GM12878 (cell line): Measurements from ENCODE around the gene SPATS1. TPM values are rescaled to one million over a fixed set of nuclear protein-coding genes. Genes with fewer than 3 reads are reported as not detected.

Source experiments
- ATAC-seq: fragments of 200-7000 bp; cut with Tn5 transposase; 3 replicates; pipeline ENCODE4 v1.9.1; 2020; ENCODE audit warnings: mild to moderate bottlenecking, moderate library complexity
- BruUV-seq: library from RNA; stranded (reverse); fragments of 400-500 nt; replicated peaks from 2 replicates; lab custom pipeline; 2021; lab: Mats Ljungman, UMichigan
- CTCF ChIA-PET: fragments of 300-600 bp; sonication (Branson Sonifier 250); formaldehyde crosslinking; extraction: SDS; loops from one replicate; lab custom pipeline; 2021; ENCODE audit warnings: inconsistent platforms; lab: Yijun Ruan, JAX
- POLR2A ChIA-PET: fragments of 350-600 bp; formaldehyde crosslinking; extraction: SDS; loops from one replicate; lab custom pipeline; 2021; ENCODE audit warnings: inconsistent platforms; lab: Charles Lee
- RAD21 ChIA-PET: fragments of 300-600 bp; sonication (Branson Sonifier 250); formaldehyde crosslinking; loops from one replicate; lab custom pipeline; 2023; ENCODE audit warnings: antibody characterized with exemption; ENCODE audit not compliant: unreplicated experiment; lab: Charles Lee
- SMC1A ChIA-PET: fragments of 300-600 bp; sonication (Branson Sonifier 250); formaldehyde crosslinking; loops from one replicate; lab custom pipeline; 2023; ENCODE audit not compliant: unreplicated experiment, uncharacterized antibody; lab: Charles Lee
- DNase-seq: peaks from one replicate; pipeline ENCODE4 v3.0.0-alpha.2; 2011; ENCODE audit warnings: low read depth, low spot score
- FAIRE-seq: peaks from 3 replicates; lab custom pipeline; 2011; peaks lifted over from hg19 to GRCh38; lab: Jason Lieb, UNC
- H2AFZ ChIP-seq: 2 replicates; pipeline ENCODE4 v1.6.0; 2011; ENCODE audit warnings: low read depth, low read length, control low read depth; ENCODE audit not compliant: control insufficient read depth
- H3K27ac ChIP-seq: 2 replicates; pipeline ENCODE4 v1.5.1; 2011; ENCODE audit warnings: control low read depth; ENCODE audit not compliant: control insufficient read depth, insufficient read depth
- H3K27me3 ChIP-seq, 2 experiments: replicated peaks in 1 of 2; 2 replicates each; pipeline versions ENCODE4 v1.6.0 to v1.6.1; 2011; ENCODE audit warnings: low read length in 1 of 2; ENCODE audit not compliant: control insufficient read depth in 2 of 2, insufficient read depth in 2 of 2
- H3K36me3 ChIP-seq, 2 experiments: 2 replicates each; pipeline ENCODE4 v1.5.1; 2011; ENCODE audit warnings: low read length in 1 of 2; ENCODE audit not compliant: control insufficient read depth in 2 of 2, insufficient read depth in 2 of 2
- H3K4me1 ChIP-seq: 2 replicates; pipeline ENCODE4 v1.6.1; 2011; ENCODE audit warnings: mild to moderate bottlenecking, low read length, moderate library complexity, mixed read lengths; ENCODE audit not compliant: control insufficient read depth, insufficient read depth
- H3K4me2 ChIP-seq: 2 replicates; pipeline ENCODE4 v1.6.0; 2011; ENCODE audit warnings: control low read depth; ENCODE audit not compliant: control insufficient read depth, insufficient read depth
- H3K4me3 ChIP-seq: fragments of 200-600 bp; sonication (generic); 2 replicates; pipeline ENCODE4 v1.5.1; 2016
- H3K79me2 ChIP-seq: 2 replicates; pipeline ENCODE4 v1.6.0; 2011; ENCODE audit warnings: low read length; ENCODE audit not compliant: control insufficient read depth, insufficient read depth
- H3K9ac ChIP-seq: 2 replicates; pipeline ENCODE4 v1.8.0; 2011; ENCODE audit warnings: low read length, control low read depth, mixed read lengths; ENCODE audit not compliant: control insufficient read depth, insufficient read depth
- H3K9me3 ChIP-seq: replicated peaks from 3 replicates; pipeline ENCODE4 v1.5.1; 2011; ENCODE audit warnings: mild to moderate bottlenecking, low read length; ENCODE audit not compliant: control insufficient read depth, insufficient read depth
- H4K20me1 ChIP-seq: 2 replicates; pipeline ENCODE4 v1.6.0; 2011; ENCODE audit not compliant: control insufficient read depth, insufficient read depth
- EED ChIP-seq: sonication (generic); IDR thresholded peaks from 2 replicates; pipeline ENCODE4 v1.6.1; 2016; ENCODE audit warnings: antibody characterized with exemption, low read depth
- EZH2 ChIP-seq: IDR thresholded peaks from 2 replicates; pipeline ENCODE4 v1.6.1; 2012; ENCODE audit warnings: low read depth, mild to moderate bottlenecking, control low read depth, inconsistent platforms, low read length, borderline replicate concordance; ENCODE audit not compliant: control insufficient read depth
- HCFC1 ChIP-seq: fragments of 150-350 bp; IDR thresholded peaks from 2 replicates; pipeline ENCODE4 v1.6.1; 2014; ENCODE audit warnings: low read length
- JUNB ChIP-seq: IDR thresholded peaks from 2 replicates; pipeline ENCODE4 v1.6.1; 2016; ENCODE audit warnings: antibody characterized with exemption, mild to moderate bottlenecking
- KAT2A ChIP-seq: conservative IDR thresholded peaks from 2 replicates; pipeline ENCODE4 v1.6.1; 2011; ENCODE audit warnings: low read depth, low read length; ENCODE audit not compliant: control insufficient read depth
- NFYB ChIP-seq: IDR thresholded peaks from 2 replicates; pipeline ENCODE4 v1.6.1; 2011; ENCODE audit warnings: low read depth, mild to moderate bottlenecking, low read length, improper control_type of control experiment, moderate library complexity; ENCODE audit not compliant: insufficient read depth
- SIN3A ChIP-seq: IDR thresholded peaks from 2 replicates; pipeline ENCODE4 v1.6.1; 2012; ENCODE audit warnings: low read depth, low read length, improper control_type of control experiment
- SPI1 ChIP-seq: IDR thresholded peaks from 2 replicates; pipeline ENCODE4 v1.6.1; 2011; ENCODE audit warnings: low read depth, mild to moderate bottlenecking, low read length, moderate library complexity, borderline replicate concordance; ENCODE audit not compliant: insufficient read depth
- TCF3 ChIP-seq: IDR thresholded peaks from 2 replicates; pipeline ENCODE4 v1.6.1; 2012; ENCODE audit warnings: low read depth, mild to moderate bottlenecking, low read length, borderline replicate concordance; ENCODE audit not compliant: insufficient read depth
- ZNF592 ChIP-seq: fragments of 450-650 bp; IDR thresholded peaks from 2 replicates; pipeline ENCODE4 v1.6.1; 2017; ENCODE audit warnings: mild to moderate bottlenecking, moderate library complexity
- ZZZ3 ChIP-seq: IDR thresholded peaks from 2 replicates; pipeline ENCODE4 v1.6.1; 2011; ENCODE audit warnings: low read depth; ENCODE audit not compliant: control insufficient read depth, insufficient read length
- WGBS: methylation state at CpG from one replicate; pipeline ENCODE4 v1.1.6; 2016; ENCODE audit warnings: low lambda C conversion rate; ENCODE audit not compliant: insufficient replicate concordance, insufficient coverage; ENCODE audit errors: missing lambda C conversion rate; 5-methylcytosine and 5-hydroxymethylcytosine counted together
- in situ Hi-C: fragments of 300-500 bp; cut with MboI; formaldehyde crosslinking; loops from 9 replicates; pipeline ENCODE4 v1.14.3; 2018; ENCODE audit warnings: mixed read lengths
- intact Hi-C: fragments of 100-400 bp; cut with micrococcal nuclease; formaldehyde crosslinking; loops from one replicate; pipeline ENCODE4 v1.14.2; 2022; ENCODE audit not compliant: unreplicated experiment
- polyA plus RNA-seq, 11 experiments: library from polyadenylated mRNA; depleted of rRNA in 4 of 11; unstranded in 6 of 11; stranded (reverse) in 5 of 11; fragments of >200 nt; fragmentation: Nextera tagmentation in 4 of 11; fragmentation: Illumina TruSeq in 1 of 11; extraction: Ambion mirVana in 4 of 11; extraction: Trizol in 1 of 11; gene quantifications; 1 replicate in 1 of 11; 2 replicates in 10 of 11; pipeline versions ENCODE4 v1.2.1 to v1.2.3, GENCODE V29; 2011 to 2016; ENCODE audit warnings: inconsistent platforms in 2 of 11, missing spikeins in 2 of 11, low read depth in 1 of 11
- total RNA-seq, 4 experiments: library from RNA; depleted of rRNA in 3 of 4; stranded (reverse); fragments of >200 nt in 3 of 4; fragmentation: Illumina TruSeq in 1 of 4; extraction: Trizol in 1 of 4; gene quantifications; 2 replicates each; pipeline versions ENCODE4 v1.2.1 to v1.2.3, GENCODE V29; 2013 to 2021
- TF ChIP-seq, protein P1 (sequence below): IDR thresholded peaks from 2 replicates; pipeline ENCODE4 v1.6.1; 2012; ENCODE audit warnings: low read length, inconsistent platforms

Gene SPATS1
- total and polyA plus RNA-seq, 10 of the 15 experiments (the other 5 are each of a cell fraction or from before 2014, with no cell fraction given): 0.12 TPM; not detected in 9

- no peaks in the 10 kb centered on the region for H3K9me3 ChIP-seq
- no peaks in the 10 kb centered on the region for H3K36me3 ChIP-seq
- H3K27me3 ChIP-seq: no peaks in the 10 kb centered on the region; a peak in 1 of 4 replicates
- no peak overlapping the region for H2AFZ ChIP-seq
- ChIA-PET POLR2A (no interaction called here), RAD21 (no interaction called here), SMC1A (no interaction called here), CTCF (no interaction called here)
- no peak overlapping the region for H3K4me3 ChIP-seq
- intact Hi-C loops: no loop called here
- H3K4me1 ChIP-seq: no peaks in the 10 kb centered on the region
- no peak overlapping the region for H3K4me2 ChIP-seq
- no peak for FAIRE-seq
- TF ChIP-seq EZH2: no peak
- no peak for TF ChIP-seq HCFC1
- TF ChIP-seq KAT2A: no peak
- no peak for TF ChIP-seq SPI1
- TF ChIP-seq, protein P1, sequence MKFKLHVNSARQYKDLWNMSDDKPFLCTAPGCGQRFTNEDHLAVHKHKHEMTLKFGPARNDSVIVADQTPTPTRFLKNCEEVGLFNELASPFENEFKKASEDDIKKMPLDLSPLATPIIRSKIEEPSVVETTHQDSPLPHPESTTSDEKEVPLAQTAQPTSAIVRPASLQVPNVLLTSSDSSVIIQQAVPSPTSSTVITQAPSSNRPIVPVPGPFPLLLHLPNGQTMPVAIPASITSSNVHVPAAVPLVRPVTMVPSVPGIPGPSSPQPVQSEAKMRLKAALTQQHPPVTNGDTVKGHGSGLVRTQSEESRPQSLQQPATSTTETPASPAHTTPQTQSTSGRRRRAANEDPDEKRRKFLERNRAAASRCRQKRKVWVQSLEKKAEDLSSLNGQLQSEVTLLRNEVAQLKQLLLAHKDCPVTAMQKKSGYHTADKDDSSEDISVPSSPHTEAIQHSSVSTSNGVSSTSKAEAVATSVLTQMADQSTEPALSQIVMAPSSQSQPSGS: no peak
- TF ChIP-seq JUNB: no peak
- TF ChIP-seq ZNF592: no peak
- no peak for TF ChIP-seq ZZZ3
- no peak for TF ChIP-seq SIN3A
- TF ChIP-seq EED: no peak
- no peak for TF ChIP-seq NFYB
- no peak for TF ChIP-seq TCF3
- BruUV-seq: no TSS peak
- in situ Hi-C loops: no loop called here
- no peak overlapping the region for H3K9ac ChIP-seq
- DNase-seq: no peak
- no peaks in the 10 kb centered on the region for H3K79me2 ChIP-seq
- no peak overlapping the region for H3K27ac ChIP-seq
- ATAC-seq: no peak
- 28% methylated on average over 3 of the region's 3 CpGs for WGBS
- no peaks in the 10 kb centered on the region; the same call in 1 of the 2 replicates for H4K20me1 ChIP-seq
Measured at GRCh38 chr6:44373051-44373450, 30.6 kb downstream of the SPATS1 start.
